ENCODE measurements around the gene DHX32. TPM values are rescaled to one million over a fixed set of nuclear protein-coding genes. Genes with fewer than 3 reads are reported as not detected.

DHX32 gene
- total RNA-seq, 1 donor from 2014 or later: 31.9 TPM

- Histone ChIP-seq H3K36me3 (peaks cover 75% of the 10 kb centered on the region), H3K9me3 (no peaks in the 10 kb centered on the region), H3K4me1 (no peaks in the 10 kb centered on the region), H3K27ac (no peak overlapping the region), H3K4me3 (no peak overlapping the region), H3K27me3 (ENCODE audit: low read depth) (no peaks in the 10 kb centered on the region)
- TF ChIP-seq CTCF (IDR thresholded peaks at IDR 0.05): no peak
- ATAC-seq: no peak
- no peak for DNase-seq
- intact Hi-C loops (cut with DNase I): no loop called here
Measured at GRCh38 chr10:125848371-125848770, 32.7 kb downstream of the DHX32 start.

GRCh38 chr10:125846894-125847293 lies 34.2 kb downstream of the DHX32 start:
- no peak for DNase-seq
- no peak for TF ChIP-seq CTCF (IDR thresholded peaks at IDR 0.05)
- peaks cover 67% of the 10 kb centered on the region for H3K36me3 ChIP-seq

GRCh38 chr10:125845617-125846016 lies 35.5 kb downstream of the DHX32 start:
- no peak for TF ChIP-seq CTCF (IDR thresholded peaks at IDR 0.05)
- Histone ChIP-seq H3K4me1 (no peaks in the 10 kb centered on the region), H3K9me3 (no peaks in the 10 kb centered on the region), H3K36me3 (peaks cover 67% of the 10 kb centered on the region), H3K27me3 (ENCODE audit: low read depth) (no peaks in the 10 kb centered on the region), H3K27ac (no peak overlapping the region), H3K4me3 (no peak overlapping the region)
- DNase-seq: no peak
- ATAC-seq: peak in 1 of 2 donors; percentile 11
- intact Hi-C loops (cut with DNase I): no loop called here

More at GRCh38 chr10:125846894-125847293, 34.2 kb downstream of the DHX32 start:
- Histone ChIP-seq H3K27ac (no peak overlapping the region), H3K4me1 (no peaks in the 10 kb centered on the region), H3K4me3 (no peak overlapping the region), H3K9me3 (no peaks in the 10 kb centered on the region), H3K27me3 (ENCODE audit: low read depth) (no peaks in the 10 kb centered on the region)
- intact Hi-C loops (cut with DNase I): no loop called here
- ATAC-seq: no peak

GRCh38 chr10:125844751-125845221 lies 36.3 kb downstream of the DHX32 start:
- no peaks in the 10 kb centered on the region for H3K27me3 ChIP-seq (ENCODE audit: low read depth)
- no peaks in the 10 kb centered on the region for H3K4me1 ChIP-seq
- no peaks in the 10 kb centered on the region for H3K9me3 ChIP-seq
- H3K4me3 ChIP-seq: no peak overlapping the region
- no peak overlapping the region for H3K27ac ChIP-seq
- peaks cover 72% of the 10 kb centered on the region for H3K36me3 ChIP-seq
- intact Hi-C loops (cut with DNase I): no loop called here
- TF ChIP-seq CTCF (IDR thresholded peaks at IDR 0.05): no peak
- DNase-seq (no peak), ATAC-seq (no peak)

- TF ChIP-seq CTCF (IDR thresholded peaks at IDR 0.05): no peak
- H3K4me1 ChIP-seq: no peaks in the 10 kb centered on the region
- ATAC-seq: no peak
- no peak overlapping the region for H3K27ac ChIP-seq
- no peaks in the 10 kb centered on the region for H3K9me3 ChIP-seq
- DNase-seq: no peak
- H3K27me3 ChIP-seq (ENCODE audit: low read depth): no peaks in the 10 kb centered on the region
- H3K4me3 ChIP-seq: no peak overlapping the region
- peaks cover 72% of the 10 kb centered on the region for H3K36me3 ChIP-seq
- intact Hi-C loops (cut with DNase I): no loop called here
Measured at GRCh38 chr10:125843603-125844329, 37.3 kb downstream of the DHX32 start.

All from lower lobe of right lung (tissue), 2 donors.